GM23338 (cell line): Measurements from ENCODE around the gene SAMD4A.
A peak's percentile ranks its signal among the peaks of the same experiment; 100 is the strongest.

Experiments used
- CREB1 ChIP-seq: fragments of 250-450 bp; sonication (Bioruptor Pico); IDR thresholded peaks from 2 replicates; pipeline ENCODE4 v1.5.0; 2020; ENCODE audit warnings: low read depth, mild to moderate bottlenecking, moderate library complexity
- CTCF ChIP-seq, 2 experiments: fragments of 200-600 bp in 1 of 2; sonication (generic) in 1 of 2; conservative IDR thresholded peaks; 2 replicates each; pipeline versions ENCODE4 v1.5.1 to v1.6.1; 2016 to 2017; ENCODE audit warnings: antibody characterized with exemption in 2 of 2, low read depth in 2 of 2, mild to moderate bottlenecking in 2 of 2, moderate library complexity in 1 of 2
- EZH2 ChIP-seq: fragments of 200-600 bp; sonication (generic); IDR thresholded peaks from one replicate; pipeline ENCODE4 v1.8.0; 2017; ENCODE audit warnings: antibody characterized with exemption, mild to moderate bottlenecking, low read depth; ENCODE audit not compliant: unreplicated experiment
- POLR2AphosphoS5 ChIP-seq: IDR thresholded peaks from 2 replicates; pipeline ENCODE4 v1.6.1; 2016; ENCODE audit warnings: antibody characterized with exemption, low read depth
- REST ChIP-seq: IDR thresholded peaks from one replicate; pipeline ENCODE4 v1.6.1; 2018; ENCODE audit warnings: antibody characterized with exemption; ENCODE audit not compliant: unreplicated experiment

DNA sequence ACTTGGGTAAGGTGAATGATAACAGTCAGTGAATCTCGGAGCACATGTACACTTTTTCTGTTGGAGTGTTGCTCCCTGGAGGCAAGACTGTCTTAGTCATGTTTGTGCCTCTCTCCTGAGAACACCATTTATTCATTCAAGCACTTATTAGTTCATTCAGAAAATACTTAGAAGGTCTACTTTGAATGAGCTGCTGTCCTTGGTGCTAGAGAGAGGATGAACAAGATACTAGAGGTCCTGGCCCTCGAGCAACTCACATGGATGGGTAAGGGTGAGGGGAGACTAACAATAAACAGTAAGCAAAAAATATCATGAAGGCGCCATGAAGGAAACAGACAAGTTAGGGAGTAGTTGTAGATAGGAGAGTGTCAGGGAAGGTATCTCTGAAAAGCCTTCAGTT lies 17.1 kb upstream of the SAMD4A start:
- TF ChIP-seq CREB1 (CRISPR knock-in tag) (no peak), CTCF (conservative IDR thresholded peaks at IDR 0.05; ENCODE audit: low read depth in 2 of 2) (no peak), EZH2 (no peak), POLR2AphosphoS5 (no peak), REST (peak; percentile 76)
